Measurements from ENCODE around the gene ATP8A2.

Gene ATP8A2

GRCh38 chr13:25633093-25633492 lies 261.3 kb downstream of the ATP8A2 start:
- no peak for DNase-seq

GRCh38 chr13:25645681-25646080 lies 273.9 kb downstream of the ATP8A2 start:
- DNase-seq = no peak

DNA sequence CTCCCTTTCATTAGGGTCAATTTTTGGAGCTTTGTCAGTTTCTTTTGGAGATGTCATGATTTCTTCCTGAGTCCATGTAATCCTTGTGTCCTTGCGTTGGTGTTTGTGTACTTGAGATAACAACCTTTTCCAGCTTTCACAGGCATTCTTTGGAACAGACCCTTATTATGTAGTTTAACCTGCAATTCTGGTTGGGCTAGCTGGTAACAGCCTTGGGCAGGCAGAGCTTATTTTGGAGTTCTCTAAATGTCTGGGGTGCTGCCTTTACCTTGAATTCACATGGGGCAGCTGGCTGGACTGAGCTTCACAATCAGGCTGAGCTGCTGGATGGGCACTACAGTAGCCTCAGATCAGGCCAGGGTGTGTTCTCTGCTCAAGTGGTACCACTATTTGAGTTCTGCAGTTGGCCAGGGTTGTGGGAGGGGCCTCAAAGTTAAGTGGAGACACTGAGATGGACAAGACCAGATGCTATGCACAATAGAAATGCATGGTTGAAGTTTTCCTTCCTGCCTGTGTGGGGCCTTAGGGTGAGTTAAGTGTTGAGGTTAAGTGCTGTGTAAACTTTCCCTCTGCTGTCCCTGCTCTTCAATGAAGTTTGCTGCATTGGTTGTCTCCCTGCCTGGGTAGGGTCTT lies 277.3 kb downstream of the ATP8A2 start:
- DNase-seq = no peak

DNA sequence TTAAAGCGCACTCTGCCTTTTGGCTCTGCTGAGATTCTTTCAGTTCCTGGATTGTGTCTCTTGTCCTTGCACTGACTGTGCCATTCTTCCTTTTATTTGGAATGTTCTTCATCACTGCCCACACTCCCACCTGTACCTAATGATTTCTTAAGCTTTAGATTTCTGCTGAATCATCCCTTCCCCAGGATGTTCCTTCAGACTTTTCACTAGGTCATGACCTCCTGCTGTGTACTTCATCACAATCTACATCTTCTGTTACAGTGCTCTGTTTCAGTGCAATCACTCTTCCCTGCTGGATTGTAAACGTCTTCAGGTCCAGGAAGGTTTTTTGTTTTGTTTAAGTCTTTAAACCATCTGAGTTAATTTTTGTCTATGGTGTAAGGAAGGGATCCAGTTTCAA lies 281.0 kb downstream of the ATP8A2 start:
- no peak for DNase-seq

- no peak for DNase-seq
Measured at GRCh38 chr13:25654322-25654721, 282.5 kb downstream of the ATP8A2 start.

GRCh38 chr13:25657157-25657556 lies 285.4 kb downstream of the ATP8A2 start:
- DNase-seq = no peak

GRCh38 chr13:25659091-25659795 lies 287.5 kb downstream of the ATP8A2 start:
- DNase-seq = no peak

GRCh38 chr13:25660996-25661395 lies 289.2 kb downstream of the ATP8A2 start:
- no peak for DNase-seq

GRCh38 chr13:25662516-25662915 lies 290.7 kb downstream of the ATP8A2 start:
- DNase-seq = no peak

DNA sequence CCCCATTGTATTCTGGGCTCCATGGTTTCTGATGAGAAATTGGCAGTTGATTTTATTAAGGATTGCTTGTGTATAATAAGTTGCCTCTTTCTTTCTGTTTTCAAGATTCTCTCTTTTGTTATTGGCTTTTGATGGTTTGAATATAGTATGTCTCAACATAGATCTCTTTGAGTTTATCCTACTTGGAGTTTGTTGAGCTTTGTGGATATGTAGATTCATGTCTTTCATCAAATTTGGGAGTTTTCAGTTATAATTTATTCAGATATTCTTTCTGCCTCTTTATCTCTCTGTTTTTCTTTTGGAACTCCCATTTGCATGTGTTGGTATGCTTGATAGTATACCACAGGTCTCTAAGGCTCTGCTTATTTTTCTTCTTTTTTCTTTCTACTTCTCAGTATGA lies 296.6 kb downstream of the ATP8A2 start:
- no peak for DNase-seq

GRCh38 chr13:25673711-25674110 lies 301.9 kb downstream of the ATP8A2 start:
- DNase-seq = no peak

GRCh38 chr13:25674371-25674770 lies 302.6 kb downstream of the ATP8A2 start:
- DNase-seq = no peak

GRCh38 chr13:25675060-25675459 lies 303.3 kb downstream of the ATP8A2 start:
- DNase-seq = no peak

- no peak for DNase-seq
Measured at GRCh38 chr13:25677956-25678355, 306.2 kb downstream of the ATP8A2 start.

- peak in 1 of 2 experiments; percentile 2 for DNase-seq
Measured at GRCh38 chr13:25678398-25678797, 306.6 kb downstream of the ATP8A2 start.

- no peak for DNase-seq
Measured at GRCh38 chr13:25679159-25679558, 307.4 kb downstream of the ATP8A2 start.

DNA sequence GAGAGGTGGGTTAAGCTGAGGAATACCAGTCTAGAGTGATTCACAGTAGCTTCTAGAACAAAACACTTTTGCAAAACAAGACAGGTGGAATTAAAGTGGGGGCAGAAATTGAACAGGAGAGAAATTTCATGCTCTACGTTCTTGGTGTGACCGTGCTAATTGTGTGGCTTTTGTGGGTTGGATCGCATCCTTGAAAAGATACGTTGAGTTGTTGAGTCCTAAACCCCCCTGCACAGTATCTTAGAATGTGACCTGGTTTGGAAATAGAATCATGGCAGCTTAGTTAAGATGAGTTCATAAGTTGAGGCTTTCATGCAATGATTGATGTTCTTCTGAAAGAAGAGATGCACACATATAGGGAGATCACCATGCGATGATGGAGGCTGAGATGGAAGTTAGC lies 308.2 kb downstream of the ATP8A2 start:
- DNase-seq = no peak

- DNase-seq = no peak
Measured at GRCh38 chr13:25682276-25682675, 310.5 kb downstream of the ATP8A2 start.

DNA sequence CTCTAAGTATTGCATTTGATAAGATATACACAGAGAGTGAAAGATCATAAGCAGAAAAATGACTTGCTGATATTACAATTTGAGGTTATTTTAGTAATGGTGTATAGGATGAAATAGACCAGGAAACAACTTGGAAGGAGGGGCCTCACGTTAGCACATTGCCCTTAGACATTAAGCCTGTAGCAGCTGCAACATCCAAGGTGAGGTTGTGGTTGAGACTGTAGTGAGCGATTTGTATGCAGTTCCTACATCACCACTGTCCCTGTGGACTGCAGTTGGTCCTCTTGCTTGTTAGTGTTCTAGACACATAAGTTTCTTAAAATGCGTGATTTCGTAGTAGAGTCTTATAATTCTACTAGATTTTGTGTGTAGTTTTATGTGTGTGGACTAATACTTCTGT lies 311.3 kb downstream of the ATP8A2 start:
- DNase-seq = no peak

GRCh38 chr13:25683662-25684370 lies 312.0 kb downstream of the ATP8A2 start:
- no peak for DNase-seq

- no peak for DNase-seq
Measured at GRCh38 chr13:25684491-25684890, 312.7 kb downstream of the ATP8A2 start.

GRCh38 chr13:25686831-25687470 lies 315.2 kb downstream of the ATP8A2 start:
- DNase-seq = no peak

- DNase-seq = no peak
Measured at GRCh38 chr13:25687471-25688225, 315.9 kb downstream of the ATP8A2 start.
